Cerebellar nuclear complex (tissue), 1 donor: Measurements from ENCODE around the gene MAGEA9B.
"Not testable (repeated sequence)": the region's sequence is repeated elsewhere in the genome, so short reads cannot be mapped to it uniquely, and the experiment has no call there.

Experiments
- DNase-seq, 2 experiments: peaks; one replicate each; lab custom pipeline; 2025; lab: John Stamatoyannopoulos, UW

Gene MAGEA9B

GRCh38 chrX:149587359-149587758 is at the start of gene MAGEA9B:
TSS of gene MAGEA9B (minus strand) at chrX:149587459. CDS start at chrX:149583179, 4,280 bp downstream.
- not testable (repeated sequence) for DNase-seq

- no peak for DNase-seq
Measured at GRCh38 chrX:149633511-149633910, 46.3 kb upstream of the MAGEA9B start.

- DNase-seq, result peak in 1 of 2 experiments; percentile 1
Measured at GRCh38 chrX:149631234-149632165, 44.2 kb upstream of the MAGEA9B start, which contains the start of gene TMEM185A. TSS of gene TMEM185A (minus strand) at chrX:149631792. CDS start at chrX:149631580, 212 bp downstream.

GRCh38 chrX:149630681-149631233 is 43.5 kb upstream of the MAGEA9B start:
- no peak for DNase-seq

- DNase-seq, result no peak
Measured at GRCh38 chrX:149629730-149630387, 42.6 kb upstream of the MAGEA9B start.

- no peak for DNase-seq
Measured at GRCh38 chrX:149628768-149629167, 41.5 kb upstream of the MAGEA9B start.

- no peak for DNase-seq
Measured at GRCh38 chrX:149628280-149628679, 41.0 kb upstream of the MAGEA9B start.

- not testable (repeated sequence) for DNase-seq
Measured at GRCh38 chrX:149626829-149627228, 39.6 kb upstream of the MAGEA9B start.

- DNase-seq, result not testable (repeated sequence)
Measured at GRCh38 chrX:149619662-149620061, 32.4 kb upstream of the MAGEA9B start.

GRCh38 chrX:149618871-149619270 is 31.6 kb upstream of the MAGEA9B start:
- DNase-seq, result no peak

- no peak for DNase-seq
Measured at GRCh38 chrX:149611623-149612175, 24.4 kb upstream of the MAGEA9B start.

GRCh38 chrX:149610511-149610910 is 23.3 kb upstream of the MAGEA9B start:
- no peak for DNase-seq

GRCh38 chrX:149607699-149608098 is 20.4 kb upstream of the MAGEA9B start:
- no peak for DNase-seq

- DNase-seq, result not testable (repeated sequence)
Measured at GRCh38 chrX:149605248-149605885, 18.1 kb upstream of the MAGEA9B start.

- DNase-seq, result not testable (repeated sequence)
Measured at GRCh38 chrX:149598603-149599002, 11.3 kb upstream of the MAGEA9B start.

GRCh38 chrX:149595943-149596342 is 8.7 kb upstream of the MAGEA9B start:
- DNase-seq, result not testable (repeated sequence)

- DNase-seq, result not testable (repeated sequence)
Measured at GRCh38 chrX:149595214-149595613, 8.0 kb upstream of the MAGEA9B start, which contains the start of gene HSFX2. TSS of gene HSFX2 (minus strand) at chrX:149595314. CDS start at chrX:149594700, 614 bp downstream.

GRCh38 chrX:149590993-149591392 is 3.7 kb upstream of the MAGEA9B start:
- not testable (repeated sequence) for DNase-seq

GRCh38 chrX:149585631-149586030 is 1.6 kb downstream of the MAGEA9B start:
- DNase-seq, result not testable (repeated sequence)

- DNase-seq, result not testable (repeated sequence)
Measured at GRCh38 chrX:149573456-149573855, 13.8 kb downstream of the MAGEA9B start.

GRCh38 chrX:149572743-149573142 is 14.5 kb downstream of the MAGEA9B start:
- DNase-seq, result no peak
